Measurements from ENCODE around the gene FADD.
A peak's percentile ranks its signal among the peaks of the same experiment; 100 is the strongest.

Gene FADD, protein sequence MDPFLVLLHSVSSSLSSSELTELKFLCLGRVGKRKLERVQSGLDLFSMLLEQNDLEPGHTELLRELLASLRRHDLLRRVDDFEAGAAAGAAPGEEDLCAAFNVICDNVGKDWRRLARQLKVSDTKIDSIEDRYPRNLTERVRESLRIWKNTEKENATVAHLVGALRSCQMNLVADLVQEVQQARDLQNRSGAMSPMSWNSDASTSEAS

DNA sequence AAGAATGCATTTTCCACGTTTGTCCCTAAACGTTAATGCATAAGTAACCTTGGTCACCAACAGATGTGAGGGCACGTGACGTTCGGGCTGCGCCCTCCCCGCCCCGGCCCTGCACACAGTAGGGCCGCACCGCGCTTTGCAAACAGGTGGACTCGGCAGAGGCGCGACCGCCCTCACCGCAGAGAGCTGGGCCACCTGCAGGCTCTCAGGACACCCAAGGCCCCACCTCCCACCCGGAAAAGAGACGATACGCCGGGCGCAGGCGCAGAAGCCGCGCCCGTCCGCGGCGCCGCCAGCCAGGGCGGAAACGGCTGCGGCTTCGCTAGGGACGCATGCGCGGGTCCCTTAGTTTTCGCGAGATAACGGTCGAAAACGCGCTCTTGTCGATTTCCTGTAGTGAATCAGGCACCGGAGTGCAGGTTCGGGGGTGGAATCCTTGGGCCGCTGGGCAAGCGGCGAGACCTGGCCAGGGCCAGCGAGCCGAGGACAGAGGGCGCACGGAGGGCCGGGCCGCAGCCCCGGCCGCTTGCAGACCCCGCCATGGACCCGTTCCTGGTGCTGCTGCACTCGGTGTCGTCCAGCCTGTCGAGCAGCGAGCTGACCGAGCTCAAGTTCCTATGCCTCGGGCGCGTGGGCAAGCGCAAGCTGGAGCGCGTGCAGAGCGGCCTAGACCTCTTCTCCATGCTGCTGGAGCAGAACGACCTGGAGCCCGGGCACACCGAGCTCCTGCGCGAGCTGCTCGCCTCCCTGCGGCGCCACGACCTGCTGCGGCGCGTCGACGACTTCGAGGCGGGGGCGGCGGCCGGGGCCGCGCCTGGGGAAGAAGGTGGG is at the start of gene FADD:
FADD (plus strand) TSS at position 377 of the 831 bp plus-strand sequence; CDS start at position 541, 164 bp downstream.
- peak; percentile 87 for DNase-seq

DNA sequence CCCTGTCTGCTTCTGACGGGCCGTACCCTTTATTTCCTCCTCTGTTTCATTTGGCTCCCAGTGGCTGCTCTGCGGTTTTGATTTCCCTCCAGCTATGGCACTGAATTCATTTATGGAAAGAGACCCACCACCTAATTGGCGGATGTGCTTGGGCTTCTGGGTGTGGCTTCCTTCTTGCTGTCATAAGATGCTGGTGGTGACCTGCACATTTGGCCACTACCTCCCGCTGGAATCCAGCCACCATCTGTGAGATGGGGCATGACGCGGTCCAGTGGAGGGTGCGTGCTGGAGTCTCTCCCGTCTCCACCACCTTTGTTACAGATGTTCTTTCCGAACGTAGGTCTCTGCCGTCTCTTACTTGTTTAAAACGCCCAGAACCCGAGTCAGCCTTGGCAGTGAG is 47.7 kb upstream of the FADD start:
- DNase-seq, result no peak

DNA sequence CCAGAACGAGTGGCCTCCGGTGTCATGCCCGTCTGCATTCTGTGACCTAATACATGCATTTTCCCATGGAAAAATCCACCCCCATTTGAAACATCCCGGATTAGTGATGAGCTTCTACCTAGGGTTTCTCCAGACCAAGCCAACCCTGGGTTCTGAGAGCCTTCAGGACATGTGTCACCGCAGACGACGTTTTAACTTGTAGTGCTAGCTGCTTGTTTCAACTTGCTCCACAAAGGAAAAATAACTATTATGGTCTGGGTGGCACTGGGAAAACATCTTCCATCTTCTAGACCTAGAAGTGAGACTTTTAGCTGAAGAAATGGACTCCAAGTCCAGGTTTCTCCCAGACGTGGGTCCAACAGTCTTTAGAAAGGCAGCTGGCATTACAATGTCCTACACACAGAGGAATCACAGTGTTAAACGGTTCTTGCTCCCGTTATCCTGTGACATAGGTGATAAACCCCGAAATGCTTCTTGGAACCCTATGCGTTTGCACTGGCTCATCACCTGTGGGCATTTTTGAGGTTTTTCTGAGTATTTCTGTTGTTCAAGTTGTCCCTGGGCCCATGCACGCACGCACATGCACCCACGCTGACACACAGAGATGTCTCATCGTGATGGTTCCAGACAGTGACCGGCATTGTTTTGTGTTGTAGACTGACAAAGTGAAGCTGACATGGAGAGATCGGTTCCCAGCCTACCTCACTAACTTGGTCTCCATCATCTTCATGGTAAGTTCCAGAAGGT is 46.6 kb upstream of the FADD start:
- no peak for DNase-seq

DNA sequence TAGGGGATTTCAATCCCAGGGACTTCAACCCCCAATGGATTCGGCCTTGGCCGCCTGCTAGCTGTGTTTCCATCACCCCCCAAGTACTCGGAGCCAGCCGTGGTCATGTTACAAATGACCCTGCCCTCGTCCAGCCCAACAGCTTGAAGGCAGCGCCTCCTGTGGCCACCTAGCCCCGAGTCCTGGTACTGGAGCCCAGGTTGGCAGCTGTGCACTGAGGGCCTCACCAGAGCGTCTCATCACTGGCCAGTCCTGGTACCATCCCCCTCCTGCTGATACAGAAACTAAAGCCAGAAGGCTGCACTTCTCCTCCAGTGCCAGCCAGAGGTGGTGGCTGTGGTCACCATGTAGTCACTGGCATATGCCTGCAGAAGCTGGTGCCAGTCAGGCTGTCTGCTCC is 44.9 kb upstream of the FADD start:
- no peak for DNase-seq

DNA sequence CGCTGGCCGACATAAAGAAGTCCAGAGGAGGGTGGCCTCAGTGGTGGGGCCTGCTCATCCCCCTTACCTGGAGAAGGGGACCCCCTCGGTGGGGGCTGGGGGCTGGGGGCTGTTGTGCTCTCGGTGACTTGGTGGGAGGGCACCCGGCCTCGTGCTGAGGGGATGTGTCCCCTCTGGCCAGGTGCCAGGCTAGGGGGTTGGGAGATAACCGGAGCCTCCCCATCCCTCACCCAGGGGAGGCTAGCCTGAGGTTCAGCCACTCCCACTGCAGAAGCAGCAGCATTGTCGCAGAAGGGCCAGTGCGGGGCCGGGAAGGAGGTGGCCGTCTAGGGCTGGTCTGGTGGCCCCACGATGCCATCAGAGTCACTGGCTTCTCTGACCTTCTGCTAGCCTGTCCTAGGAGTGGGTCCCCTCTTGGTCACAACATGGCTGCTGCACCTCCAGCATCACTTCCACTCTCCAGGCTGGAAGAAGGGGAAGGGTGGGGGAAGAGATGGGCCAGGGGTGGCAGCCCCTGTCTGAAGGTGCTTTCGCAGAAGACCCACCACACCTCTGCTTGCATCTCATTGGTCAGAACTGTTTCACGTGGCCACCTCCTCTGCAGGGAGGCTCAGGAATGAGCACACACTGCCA is 44.2 kb upstream of the FADD start:
- DNase-seq, result no peak

DNA sequence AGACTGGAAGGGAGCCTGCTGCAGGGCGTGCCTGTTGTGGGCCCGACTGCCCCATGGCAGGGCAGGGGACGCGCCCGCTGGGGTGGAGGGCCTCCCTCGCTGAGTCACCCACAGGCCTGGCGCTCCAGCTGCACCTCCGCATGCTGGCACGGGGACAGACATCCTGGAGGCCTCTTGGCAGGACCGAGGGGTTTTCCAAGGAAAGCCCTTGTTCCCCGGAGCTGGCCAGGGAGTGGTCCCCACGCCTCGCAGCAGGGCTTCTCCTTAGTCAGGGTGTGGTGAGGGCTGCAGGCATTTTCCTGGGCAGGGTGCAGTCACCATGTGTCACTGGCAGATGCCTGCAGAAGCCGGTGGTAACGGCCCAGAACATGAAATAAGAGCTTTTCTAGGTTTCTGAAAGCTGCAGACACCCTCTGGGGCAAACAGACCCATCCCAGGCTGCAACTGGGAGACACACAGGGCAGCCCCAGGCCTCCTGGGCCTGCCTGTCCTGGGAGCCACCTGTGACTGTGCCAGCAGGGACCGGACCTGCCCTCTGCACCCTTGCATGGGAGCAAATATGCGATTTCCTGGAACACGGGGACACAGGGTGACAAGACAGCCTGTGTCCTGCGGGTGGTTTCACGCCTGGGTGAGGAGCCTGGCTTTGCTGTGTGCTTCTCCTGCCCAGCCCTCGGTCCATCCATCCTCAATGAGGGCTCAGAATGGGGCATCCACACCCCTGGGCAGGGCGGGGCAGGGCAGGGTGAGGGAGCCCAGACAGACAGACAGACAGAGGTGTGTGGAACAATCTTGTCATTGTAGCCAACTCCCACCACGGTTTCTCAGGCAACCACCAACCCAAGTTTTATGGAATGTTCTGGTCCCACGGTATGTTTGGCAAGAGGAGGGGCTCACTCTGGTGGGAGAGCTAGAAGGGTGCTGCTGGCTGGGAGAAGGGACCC is 43.2 kb upstream of the FADD start:
- DNase-seq, result no peak

DNA sequence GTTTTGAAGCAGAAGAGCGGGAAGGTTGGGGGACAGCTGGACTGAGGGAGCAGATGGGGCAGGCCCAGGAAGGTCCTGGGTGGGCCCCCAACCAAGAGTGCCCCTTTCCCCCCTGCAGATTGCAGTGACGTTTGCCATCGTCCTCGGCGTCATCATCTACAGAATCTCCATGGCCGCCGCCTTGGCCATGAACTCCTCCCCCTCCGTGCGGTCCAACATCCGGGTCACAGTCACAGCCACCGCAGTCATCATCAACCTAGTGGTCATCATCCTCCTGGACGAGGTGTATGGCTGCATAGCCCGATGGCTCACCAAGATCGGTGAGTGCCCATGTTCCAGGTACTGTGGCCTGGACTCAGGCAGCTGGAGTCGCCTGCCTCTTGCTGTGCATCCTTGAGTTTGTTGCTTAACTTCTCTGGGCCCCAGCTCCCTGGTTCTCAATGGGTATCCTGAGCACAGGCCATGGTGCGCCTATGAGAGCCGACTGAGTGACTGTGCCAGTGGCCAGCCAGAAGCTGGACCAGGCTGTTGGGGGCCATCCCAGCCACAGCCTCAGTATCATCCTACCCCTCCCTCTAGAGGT is 42.0 kb upstream of the FADD start:
- no peak for DNase-seq

DNA sequence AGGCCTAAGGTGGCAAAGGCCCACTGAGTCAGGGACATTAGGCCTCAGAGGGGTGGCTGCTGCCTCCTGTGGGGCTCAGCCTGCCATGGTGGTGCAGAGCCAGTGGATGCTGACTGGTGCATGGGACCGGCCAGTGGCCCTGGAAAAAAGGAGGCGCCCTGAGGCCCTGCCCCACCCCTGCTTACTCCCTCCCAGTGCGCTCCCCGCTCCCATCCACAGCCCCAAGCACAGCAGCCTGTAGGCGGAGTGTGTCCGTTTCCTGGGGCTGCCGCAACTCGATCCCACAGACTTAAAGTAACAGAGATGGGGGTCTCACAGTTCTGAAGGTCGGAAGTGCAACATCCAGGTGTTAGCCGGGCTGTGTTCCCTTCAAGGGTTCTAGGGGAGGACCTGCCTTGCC is 38.4 kb upstream of the FADD start:
- DNase-seq, result no peak

DNA sequence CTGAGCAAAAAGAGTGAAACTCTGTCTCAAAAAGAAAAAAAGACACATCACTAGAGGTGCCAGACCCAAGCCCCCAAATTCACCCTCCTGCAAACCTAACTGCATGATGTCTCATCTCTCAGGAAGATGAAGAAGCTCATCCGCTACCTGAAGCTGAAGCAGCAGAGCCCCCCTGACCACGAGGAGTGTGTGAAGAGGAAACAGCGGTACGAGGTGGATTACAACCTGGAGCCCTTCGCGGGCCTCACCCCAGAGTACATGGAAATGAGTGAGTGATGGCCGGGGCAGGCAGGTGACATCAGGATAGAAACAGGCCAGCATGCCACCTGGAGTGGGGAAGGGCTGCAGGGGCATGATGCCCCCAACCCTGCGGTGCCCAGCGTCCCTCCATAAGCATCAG is 36.0 kb upstream of the FADD start:
- DNase-seq, result no peak

DNA sequence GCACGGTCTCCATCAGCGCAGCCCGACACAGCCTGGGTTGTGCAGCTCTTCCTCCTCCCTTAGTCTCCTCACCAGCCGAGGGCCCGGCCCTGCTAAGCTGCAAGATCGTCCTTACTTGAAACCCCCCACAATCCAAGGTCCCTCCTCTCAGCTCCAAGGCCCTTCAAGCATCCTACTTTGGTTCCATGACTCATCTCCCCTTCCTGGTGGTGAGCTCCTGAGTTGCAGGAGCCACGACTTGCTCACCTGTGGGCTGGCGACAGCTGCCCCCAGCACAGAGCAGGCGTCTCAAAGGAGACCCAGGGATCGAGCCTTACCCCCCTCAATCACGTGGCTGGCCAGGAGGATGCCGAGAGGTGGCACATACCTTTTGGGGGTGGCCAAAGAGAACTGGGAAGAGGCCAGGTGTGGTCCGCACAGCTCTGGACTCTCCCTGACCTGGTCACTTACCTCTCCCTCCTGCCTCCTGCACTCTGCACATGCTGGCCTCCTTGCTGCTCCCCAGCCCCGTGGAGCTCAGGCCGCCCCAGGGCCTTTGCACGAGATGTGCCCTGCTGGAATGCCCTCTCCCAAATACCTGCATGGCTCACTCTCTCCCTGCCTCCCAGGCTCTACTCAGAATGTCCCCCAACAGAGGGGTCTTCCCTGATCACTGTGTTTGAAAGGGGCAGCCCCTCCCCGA is 35.2 kb upstream of the FADD start:
- no peak for DNase-seq

DNA sequence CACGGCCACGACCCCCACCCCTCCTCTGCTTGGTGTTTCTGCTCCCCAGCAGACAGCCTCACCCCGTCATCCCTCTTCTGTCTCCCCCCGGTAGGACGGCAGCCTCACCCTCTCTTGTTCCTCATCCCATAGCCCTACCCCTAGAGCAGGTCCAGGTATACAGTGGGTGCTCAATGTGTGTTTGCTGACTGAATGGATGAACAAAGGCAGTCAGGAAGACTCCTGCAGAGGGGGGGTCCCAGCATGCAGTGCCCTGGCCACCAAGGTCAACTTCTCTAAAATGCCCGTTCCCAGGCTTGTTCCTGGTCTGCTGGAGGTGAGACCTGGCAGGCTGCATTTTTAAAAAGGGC is 34.7 kb upstream of the FADD start:
- DNase-seq, result no peak

DNA sequence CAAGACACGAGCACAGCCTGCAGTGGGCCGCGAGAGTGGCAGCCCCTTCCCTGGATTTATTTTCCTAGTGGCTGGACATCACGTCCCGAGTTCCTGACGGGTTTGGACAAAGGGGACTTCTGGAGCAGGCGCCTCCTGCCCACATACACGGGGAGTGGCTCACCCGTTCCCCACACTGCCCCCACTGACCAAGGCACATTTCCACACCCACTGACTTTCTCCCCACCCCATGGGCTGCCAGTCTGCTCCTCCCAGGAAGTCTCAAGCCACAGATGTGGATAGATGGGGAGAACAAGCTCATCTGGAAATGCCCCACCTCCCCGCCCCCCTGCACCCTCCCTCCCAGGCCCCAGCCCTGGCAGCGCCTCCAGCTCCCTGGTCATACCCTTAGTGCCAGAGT is 34.0 kb upstream of the FADD start:
- DNase-seq, result no peak

DNA sequence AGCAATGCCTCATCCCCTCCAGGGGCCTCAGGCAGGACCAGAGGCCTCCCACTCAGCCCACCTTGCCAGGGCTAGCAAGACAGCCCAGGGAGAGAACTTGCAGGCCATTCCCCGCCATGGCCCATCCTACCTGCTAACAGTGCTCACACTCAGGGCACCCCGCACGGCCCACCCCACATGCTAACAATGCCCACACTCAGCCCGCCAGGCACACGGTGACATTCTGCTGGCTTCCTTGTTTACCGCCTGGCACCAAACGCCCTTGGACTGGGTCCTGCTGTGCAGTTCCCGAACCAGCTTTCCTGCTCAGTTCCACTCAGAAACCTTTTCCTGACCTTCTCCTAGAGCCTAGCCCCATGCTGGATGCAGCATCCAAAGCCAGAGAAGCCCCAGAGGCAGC is 33.5 kb upstream of the FADD start:
- DNase-seq, result no peak

DNA sequence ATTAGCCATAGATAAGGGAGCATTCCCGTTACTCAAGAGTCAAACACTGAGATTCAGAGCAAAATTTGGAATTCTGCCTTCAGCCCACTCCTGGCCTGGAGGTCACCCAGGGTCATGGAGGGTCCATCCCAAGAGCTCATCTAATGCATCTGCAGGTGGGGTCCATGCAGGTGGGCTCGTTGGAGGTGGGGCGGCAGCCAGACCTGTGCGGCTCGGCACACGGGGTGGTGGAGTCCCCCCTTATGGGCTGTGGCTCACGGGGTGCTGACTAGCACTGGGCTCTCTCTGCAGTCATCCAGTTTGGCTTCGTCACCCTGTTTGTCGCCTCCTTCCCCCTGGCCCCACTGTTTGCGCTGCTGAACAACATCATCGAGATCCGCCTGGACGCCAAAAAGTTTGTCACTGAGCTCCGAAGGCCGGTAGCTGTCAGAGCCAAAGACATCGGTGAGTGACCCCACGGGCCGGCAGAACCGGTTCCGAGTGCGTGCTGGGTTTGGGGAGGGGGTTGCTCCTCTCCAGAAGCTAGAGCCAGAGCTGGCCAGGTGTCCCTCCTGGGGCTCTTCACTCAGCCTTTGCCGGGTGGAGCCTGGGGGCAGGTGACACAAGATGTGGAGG is 32.4 kb upstream of the FADD start:
- no peak for DNase-seq

DNA sequence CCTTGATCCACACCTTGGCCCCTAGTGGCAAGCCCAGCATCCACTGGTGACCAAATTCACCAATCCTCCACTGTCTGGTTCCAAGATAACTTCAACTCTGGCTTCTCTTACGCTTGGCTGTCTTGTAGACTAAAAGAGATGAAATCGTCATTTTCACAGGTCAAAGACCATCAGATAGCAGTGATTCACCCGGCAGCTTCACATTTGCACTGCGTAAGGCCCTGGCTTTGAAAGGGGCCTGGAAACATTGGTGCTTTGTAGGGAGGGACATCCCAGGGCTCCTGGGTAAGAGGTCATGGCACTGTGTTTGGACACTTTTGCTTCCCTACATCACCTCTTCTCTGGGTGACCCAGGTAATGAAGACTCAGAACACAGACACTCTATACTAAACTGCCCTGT is 30.1 kb upstream of the FADD start:
- DNase-seq, result no peak

DNA sequence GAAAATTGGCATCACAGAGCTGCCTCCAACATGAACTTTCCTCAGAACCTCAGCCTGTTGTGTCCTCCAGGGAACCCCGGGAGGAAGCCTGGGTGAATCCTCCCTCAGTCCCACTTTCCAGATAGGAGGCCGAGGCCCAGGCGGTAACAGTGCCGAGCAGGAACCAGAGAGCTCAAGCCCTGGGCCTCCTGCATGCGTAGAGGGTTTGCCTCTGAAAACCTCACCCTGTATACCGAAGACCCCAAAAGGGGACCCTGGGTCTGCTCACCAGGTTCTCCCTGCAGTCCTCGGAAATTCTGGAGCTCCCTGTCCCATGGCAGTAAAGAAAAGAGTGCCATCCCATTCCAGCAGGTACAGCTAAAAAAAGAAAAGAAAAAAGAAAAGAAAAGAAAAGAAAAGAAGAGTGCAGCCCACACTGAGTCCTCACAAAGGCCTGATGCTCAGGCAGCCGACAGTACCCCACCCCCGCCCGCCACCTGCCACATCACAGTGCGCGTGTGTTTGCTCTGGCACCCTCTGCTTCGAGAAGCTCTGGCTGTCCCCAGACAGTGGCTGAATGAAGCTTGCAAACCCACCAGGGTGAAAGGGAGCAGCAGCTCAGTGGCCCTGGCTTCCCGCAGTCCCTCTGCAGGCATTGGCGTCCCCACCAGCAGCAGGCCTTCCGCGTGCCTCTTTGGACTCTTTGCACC is 28.4 kb upstream of the FADD start:
- no peak for DNase-seq

DNA sequence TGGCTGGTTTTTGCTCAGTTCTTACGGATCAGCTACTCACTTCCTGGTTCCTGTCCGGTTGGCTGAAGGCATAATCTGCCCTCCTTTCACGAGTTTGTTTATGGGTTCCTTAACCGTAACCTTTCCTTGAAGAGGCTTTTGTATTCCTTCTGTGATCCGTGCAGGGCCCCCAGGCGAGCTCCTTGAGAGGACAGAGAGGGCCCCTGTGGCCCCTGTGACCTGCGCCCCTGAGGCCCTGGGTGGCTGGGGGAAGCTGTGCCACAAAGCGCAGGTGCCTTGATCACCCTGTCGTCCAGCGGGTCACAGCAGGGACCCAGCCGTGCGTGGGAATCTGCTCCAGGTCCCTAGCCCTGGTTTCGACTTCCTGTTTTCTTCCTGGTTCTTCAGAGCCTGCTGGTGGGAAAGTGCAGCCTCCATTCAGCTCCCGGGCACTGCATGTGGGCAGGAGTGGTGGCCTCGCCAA is 27.8 kb upstream of the FADD start:
- DNase-seq, result no peak

DNA sequence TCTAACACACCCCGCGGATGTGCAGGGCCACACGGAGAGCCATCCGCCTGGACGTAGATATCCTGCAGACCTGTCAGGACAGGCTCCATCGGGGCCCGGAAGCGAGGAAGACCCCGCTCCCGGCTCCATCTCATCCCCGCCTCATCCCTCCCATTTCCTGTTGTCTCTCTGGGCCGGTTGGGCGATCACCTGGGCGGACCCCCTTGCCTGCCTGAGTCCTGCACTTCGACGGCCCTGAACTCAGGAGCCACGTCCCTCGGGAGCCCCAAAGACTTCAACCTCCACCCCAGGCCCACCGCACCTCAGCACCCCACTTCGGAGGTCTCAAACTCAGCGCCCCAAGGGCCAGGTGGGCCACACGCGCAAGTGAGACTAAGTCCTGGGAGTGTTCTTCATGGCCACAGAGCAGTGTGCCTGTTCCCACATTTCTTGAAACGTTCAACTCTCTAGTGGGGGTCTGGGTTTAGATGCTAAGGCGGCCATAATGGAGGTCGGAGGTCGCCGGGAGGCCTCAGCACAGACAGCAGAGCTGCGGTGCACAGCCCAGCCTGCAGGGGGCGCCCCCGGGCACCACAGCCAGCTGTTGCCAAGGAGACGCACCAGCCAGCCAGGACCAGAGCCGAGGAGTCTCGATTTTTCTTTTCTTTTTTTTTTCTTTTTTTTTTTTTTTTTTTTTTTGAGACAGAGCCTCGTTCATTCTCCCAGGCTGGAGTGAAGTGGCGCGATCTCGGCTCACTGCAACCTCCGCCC is 26.0 kb upstream of the FADD start:
- peak; percentile 20 for DNase-seq

DNA sequence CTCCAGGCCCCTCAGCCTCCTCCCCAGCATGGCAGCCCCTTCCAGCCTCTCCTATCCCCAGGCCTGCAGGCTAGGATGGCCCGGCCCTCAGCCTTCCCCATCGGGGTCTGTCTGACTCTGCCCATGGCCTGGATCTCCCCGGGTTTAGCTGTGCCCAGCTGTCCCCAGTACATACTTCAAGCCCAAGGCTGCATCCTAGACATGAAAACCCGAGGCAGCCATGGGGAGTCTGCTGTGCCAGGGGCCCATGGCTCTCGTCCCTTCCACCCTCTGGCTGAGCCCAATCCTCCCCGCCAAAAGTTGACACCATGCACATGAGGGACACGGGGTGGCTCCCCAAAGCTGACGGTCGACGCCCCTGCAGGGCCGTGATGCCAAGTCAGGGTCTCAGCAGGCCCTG is 22.2 kb upstream of the FADD start:
- no peak for DNase-seq
